LHCN-M2 (cell line): ENCODE measurements around the gene CNTN4. TPM values are rescaled to one million over a fixed set of nuclear protein-coding genes. Genes with fewer than 3 reads are reported as not detected.

Source experiments
- DNase-seq: peaks from one replicate; pipeline ENCODE4 v3.0.0-alpha.2; 2012; ENCODE audit warnings: low read depth
- total RNA-seq: library from RNA; depleted of rRNA; stranded (reverse); fragments of >200 nt; gene quantifications from 2 replicates; pipeline ENCODE4 v1.2.3, GENCODE V29; 2014

Gene CNTN4
- total RNA-seq, 1 experiment from 2014 or later: not detected

DNA sequence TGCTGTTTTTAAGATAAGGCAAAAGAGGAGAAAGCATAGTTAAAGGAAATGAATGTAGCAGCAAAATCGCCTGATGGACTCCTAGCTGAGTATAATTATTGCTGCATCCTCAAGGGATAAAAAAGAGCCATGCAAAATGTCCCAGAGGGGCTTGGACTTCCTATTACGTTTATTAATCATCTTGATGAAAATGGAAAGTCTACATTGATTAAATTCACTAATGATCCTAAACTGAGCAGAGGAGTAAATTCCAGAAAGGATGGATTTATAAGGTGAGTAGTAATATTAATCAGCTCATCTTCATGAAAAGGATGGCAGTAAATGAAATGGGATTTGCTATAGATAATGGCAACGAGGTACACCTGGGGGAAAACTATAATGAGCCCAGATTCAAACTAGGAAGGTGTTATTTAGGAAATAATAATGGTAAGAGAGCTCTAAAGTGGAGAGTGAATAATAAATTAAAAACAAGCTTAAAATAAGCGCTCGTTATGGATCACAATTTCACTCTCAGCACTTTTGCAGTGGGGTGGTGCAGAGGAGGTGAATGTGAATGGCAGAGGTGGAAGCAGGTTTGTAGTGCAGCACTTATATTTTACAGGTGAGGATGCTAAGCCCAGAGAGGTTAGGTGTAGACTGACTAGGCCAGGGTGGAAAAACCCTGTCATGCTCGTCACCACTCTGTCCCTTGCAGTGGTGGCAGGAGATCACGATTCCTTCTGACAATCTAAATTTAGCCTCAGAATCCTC is 989.2 kb downstream of the CNTN4 start:
- DNase-seq: no peak

DNA sequence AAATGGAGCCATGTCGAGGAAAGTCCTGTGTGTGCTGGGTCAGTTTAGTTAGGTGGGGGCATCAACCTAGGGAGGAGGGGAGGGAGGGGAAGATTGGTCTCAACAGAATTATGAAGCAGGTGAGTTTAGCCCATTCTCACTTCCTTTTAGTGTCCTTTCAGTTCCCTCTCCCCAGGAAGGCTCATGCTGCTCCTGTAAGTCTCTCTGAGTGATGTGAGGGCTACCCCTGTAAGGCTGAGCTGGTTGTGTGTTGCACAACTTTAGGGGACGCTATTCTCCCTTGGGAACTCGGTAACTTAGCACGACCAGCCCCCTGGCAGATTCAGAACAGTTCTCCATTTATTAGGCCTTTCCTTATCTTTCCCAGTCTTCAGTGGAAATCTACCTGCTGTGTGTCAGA is 990.4 kb downstream of the CNTN4 start:
- DNase-seq: no peak

DNA sequence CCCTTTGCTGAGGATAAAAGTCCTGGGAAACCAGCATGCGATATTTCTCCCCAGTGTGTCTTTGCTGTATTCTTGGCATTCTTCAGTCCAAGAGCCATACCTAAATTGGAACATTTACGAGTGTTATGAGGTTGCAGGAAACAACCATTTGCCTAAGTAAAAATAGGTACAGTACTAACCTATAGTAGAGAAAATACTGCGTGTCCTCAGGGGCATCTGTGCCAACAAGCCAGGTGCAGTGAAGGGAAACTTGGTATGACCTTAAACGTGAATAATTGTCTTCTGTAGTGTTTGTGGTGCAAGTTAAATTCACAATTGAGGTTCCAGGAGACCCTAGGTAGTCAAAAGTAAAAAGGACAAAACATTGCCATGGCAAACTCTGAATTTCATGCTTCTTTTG is 999.3 kb downstream of the CNTN4 start:
- no peak for DNase-seq

DNA sequence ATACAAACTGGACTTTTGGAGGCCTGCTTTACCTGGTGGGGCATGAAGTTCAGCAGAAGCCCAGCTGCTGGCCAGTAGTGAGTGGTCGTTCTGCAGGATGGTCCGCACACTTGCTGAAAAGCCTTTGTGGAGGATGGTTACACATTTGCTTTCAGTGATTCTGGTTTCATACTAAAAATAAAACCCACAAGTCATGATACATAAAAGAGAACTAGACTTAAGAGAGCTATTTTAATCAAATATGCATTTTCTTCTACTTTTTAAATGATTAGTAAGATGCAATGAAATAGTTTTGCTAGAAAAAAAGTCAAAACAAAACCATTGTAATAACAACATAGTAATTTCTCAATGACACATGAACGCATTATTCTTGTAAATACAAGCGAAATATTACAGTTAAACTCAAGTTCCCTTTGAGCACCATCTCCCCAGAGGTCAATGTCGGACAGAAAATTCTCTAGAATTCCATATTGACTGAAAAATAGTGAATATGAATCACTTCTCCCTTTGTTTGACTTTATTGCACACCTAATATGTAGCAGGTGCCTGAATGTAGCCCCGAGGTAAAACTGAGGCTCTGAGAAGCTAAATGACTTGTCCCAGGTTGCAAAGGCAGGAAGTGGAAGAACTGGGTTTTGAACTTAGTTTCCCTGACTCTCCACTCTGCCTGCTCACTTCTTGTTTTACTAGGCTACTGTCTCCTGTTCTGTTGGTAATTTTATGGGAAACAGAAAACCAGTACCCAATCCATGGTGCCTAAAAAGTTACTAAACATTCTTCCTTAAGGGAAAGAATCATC is 1003.2 kb downstream of the CNTN4 start:
- DNase-seq: no peak

DNA sequence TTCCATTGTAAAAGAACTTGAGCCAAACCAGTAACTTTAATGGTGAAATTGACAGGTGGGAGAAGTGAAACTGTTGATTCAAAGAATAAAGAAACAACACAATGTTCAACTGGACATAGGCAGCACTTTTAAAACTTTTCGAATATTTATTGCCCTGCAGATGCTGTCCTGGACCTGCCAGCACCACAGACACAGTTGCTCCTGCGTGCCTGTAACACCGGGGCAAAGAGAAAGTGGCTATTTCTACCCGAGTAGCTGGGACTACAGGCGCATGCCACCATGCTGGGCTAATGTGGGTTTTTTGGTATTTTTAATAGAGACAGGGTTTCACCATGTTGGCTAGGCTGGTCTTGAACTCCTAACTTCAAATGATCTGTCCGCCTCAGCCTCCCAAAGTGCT is 1004.1 kb downstream of the CNTN4 start:
- DNase-seq: peak; percentile 2

DNA sequence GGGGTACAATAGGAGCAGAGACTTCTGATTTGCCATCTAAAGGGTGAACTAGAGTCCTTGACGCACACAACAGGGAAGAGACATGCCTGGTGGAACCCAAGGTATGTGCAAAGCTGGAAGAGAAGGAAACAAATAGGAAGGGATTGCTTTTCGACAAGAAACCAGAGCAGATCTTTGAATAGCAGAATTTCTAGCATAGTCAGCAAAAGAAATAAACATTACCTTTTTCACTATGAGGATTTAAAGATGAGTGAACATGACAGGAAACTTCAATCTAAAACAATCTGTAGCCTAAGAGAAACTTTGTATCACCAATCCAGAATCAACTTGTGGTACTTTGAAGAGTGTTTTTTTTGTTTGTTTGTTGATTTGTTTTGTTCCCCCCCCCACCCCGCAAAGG is 1006.6 kb downstream of the CNTN4 start:
- no peak for DNase-seq

DNA sequence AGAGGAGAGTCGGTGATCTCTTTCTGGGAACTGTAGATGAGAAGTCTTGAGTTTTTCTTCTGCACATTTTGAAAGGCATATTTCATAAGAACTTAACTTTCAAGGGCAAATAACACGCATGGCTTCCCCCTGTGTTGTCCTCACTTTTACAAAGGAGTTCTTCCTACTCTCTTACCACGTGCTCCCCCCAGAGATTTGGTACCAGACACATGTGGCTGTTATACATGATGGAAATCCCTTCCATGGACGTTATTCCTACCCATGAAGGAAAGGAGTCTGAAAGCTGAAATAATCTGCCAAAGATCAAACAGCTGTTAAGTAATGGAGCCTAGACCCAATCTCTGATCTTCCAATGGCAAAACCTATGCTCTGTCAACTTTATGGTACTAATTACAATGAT is 1007.1 kb downstream of the CNTN4 start:
- DNase-seq: no peak

DNA sequence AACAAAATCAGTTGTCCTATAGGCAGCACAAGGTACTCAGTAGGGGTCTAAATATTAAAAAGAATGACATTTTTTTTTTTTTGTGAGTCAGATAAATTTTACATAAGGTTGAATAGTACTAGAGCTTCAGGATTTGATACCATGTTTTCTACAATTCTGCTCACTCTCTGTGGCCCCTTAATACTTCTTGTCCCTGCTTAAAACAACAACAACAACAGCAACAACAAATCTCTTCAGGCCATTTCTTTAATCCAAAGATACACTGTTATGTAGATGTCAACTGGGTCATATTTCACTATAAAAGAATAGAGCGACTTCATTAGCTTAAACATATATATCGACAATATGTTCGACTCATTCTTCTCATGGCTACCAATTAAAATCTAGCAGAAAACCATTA is 1008.5 kb downstream of the CNTN4 start:
- DNase-seq: no peak
